Measurements from ENCODE around the gene SMOC2.

GRCh38 chr6:168636147-168637004, 195.4 kb downstream of the SMOC2 start:
- TF ChIP-seq, protein P1, sequence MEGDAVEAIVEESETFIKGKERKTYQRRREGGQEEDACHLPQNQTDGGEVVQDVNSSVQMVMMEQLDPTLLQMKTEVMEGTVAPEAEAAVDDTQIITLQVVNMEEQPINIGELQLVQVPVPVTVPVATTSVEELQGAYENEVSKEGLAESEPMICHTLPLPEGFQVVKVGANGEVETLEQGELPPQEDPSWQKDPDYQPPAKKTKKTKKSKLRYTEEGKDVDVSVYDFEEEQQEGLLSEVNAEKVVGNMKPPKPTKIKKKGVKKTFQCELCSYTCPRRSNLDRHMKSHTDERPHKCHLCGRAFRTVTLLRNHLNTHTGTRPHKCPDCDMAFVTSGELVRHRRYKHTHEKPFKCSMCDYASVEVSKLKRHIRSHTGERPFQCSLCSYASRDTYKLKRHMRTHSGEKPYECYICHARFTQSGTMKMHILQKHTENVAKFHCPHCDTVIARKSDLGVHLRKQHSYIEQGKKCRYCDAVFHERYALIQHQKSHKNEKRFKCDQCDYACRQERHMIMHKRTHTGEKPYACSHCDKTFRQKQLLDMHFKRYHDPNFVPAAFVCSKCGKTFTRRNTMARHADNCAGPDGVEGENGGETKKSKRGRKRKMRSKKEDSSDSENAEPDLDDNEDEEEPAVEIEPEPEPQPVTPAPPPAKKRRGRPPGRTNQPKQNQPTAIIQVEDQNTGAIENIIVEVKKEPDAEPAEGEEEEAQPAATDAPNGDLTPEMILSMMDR (IDR thresholded peaks at IDR 0.05): no peak
- TF ChIP-seq EZH2 (IDR thresholded peaks at IDR 0.05; ENCODE audit: borderline replicate concordance, insufficient read depth, low read depth, low read length, poor library complexity, severe bottlenecking): no peak

Data from B cell (primary cell).